SKM-1 (cell line): ENCODE data around the gene EML1.
"Not testable (repeated sequence)": the region's sequence is repeated elsewhere in the genome, so short reads cannot be mapped to it uniquely, and the experiment has no call there.

ENCODE experiments used
- DNase-seq: peaks from one replicate; lab custom pipeline; 2025; ENCODE audit not compliant: unreplicated experiment; lab: John Stamatoyannopoulos, UW

Gene EML1

DNA sequence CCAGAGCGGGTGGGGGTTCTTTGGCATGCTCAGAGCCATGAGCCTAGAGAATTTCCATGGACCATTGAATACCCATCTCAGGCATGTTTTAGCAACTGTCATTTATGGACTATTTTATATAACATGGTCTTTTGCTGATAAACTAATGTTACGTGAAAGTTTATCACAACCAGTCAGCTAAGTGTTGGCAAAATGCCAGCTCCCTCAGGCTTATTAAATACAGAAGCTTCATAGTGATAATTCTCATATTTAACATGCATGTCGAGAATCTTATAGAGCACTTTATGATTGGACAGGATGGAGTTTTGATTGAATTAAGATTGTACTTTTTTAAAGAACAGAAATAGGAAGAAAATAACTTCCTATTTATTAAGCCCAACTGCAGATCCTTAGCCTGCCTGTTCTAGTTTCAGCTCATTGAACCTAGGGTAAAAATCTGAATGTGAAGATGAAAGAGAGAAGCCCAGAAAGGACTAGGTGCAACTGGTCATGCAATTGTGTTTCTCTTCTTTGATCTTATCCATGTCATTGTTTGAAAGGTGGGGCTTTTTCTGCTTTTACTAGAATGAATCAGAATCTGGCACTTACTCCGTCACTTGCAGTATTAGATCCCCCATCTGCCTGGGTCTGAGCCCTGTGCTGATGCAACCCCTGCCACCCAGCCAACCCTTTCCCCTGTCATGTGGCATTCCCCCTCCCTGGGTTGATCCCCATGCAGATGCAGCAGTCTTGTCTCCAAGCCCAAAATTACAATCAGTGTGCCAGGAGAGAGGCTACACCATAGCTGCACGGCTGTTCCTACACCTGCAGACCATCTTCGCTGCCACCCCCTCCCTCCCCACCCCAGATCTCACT is 137.4 kb downstream of the EML1 start:
- no peak for DNase-seq

DNA sequence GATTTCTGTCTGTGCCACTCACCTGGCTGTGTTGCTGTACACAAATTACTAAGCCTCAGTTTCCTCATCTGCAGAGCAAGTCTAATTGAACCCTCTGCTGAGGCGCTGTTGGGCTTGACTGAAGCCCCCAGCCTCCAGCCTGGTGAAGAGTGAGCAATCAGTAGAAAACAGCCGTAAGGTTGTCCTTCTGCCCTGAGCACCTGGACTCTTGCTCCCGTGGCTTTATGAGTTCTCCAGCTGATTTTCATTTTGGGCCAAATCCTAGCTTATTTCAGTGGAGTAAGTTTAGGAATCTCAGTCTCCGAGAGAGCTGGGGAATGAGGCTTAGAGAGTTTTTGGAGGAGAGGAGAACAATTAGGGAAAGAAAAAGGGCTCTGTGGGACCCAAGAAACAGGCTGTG is 138.1 kb downstream of the EML1 start:
- DNase-seq = no peak

GRCh38 chr14:99936056-99936455 is 142.8 kb downstream of the EML1 start:
- DNase-seq = no peak

DNA sequence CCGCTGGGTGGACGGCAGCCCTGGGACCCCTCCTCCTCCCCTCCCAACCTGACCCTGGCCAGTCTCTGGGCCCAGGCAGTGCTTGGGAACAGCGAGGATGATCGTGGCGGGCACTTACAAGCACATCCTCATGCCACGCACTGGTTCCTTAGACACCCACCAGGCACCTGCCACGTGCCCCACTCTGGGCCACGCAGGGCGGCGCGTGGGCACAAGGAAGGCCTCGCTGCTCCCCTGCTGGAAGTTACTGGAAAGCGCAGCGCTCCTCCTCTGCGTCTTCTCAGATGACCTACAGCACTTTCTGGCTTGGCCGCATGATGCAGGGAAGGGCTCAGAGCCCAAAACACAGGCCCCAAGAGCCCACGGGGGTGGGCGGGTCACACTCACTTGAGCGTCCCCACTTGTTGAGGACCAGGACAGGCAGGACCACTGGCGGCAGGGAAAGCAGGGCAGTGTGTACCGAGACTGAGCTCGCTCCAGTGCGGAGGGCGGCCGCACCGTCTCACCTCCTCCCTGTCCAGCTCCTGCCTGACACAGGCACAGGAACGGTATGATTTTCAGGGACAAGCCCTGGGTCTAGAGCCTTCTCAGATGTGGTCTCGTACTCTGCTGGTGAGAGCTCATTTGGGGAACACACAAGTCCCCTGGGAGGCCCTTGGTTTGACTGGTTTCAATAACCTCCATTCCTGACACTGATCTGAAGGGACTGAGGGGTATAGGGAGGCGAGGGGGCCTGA is 143.7 kb downstream of the EML1 start:
- no peak for DNase-seq

DNA sequence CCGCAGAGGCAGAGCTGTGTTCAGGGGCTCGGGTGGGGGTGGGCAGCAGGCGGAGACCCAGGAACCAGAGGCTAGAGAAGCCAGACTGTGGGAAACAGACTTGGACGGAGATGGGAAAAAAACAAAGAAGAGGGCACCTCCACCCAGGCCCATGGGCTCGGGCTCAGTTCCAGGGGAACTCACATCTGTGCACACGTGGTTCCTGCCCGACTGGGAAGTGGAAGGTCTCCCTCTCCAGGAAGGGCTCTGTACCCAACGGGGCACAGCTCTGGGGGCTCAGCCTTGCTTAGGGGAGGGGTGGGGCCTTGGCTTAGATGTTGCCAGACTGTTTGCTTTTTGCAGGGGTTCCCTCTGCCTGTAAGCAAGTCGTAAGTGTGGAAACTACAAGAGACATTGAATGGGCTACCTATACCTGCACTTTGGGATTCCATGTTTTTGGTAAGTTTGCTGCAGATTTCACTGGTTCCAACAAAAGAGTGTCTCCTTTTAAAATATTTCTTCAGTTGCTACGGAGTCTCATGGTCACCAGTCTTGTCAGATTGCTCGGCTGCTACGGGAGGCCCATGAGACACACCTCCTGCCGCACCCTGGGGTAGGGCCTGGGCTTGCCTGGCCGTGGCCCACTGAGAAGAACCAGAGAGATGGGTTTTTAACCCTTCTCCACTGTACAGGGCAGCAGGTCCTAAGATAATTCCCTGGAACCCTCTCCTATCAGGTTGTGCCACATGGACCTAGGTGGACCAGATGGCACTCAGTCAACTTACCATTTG is 144.4 kb downstream of the EML1 start:
- DNase-seq = no peak

DNA sequence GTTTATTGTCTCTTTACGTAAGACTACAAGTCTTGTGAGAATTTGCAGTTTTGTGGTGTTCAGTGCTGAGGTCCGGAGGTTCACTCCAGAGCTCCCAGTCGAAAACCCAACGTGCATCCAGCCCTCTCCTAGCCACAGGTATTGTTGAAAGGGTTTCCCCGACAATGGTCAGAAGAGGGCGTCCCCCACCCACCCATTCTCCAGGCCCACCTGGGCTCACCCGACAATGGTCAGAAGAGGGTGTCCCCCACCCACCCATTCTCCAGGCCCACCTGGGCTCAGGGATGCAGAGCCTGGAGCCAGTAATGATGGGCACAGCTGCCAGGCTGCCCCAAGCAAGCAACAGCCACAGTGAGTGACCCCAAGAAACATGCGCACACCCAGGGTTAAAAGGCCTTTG is 145.2 kb downstream of the EML1 start:
- DNase-seq = no peak

GRCh38 chr14:99938896-99939295 is 145.7 kb downstream of the EML1 start:
- DNase-seq = no peak

DNA sequence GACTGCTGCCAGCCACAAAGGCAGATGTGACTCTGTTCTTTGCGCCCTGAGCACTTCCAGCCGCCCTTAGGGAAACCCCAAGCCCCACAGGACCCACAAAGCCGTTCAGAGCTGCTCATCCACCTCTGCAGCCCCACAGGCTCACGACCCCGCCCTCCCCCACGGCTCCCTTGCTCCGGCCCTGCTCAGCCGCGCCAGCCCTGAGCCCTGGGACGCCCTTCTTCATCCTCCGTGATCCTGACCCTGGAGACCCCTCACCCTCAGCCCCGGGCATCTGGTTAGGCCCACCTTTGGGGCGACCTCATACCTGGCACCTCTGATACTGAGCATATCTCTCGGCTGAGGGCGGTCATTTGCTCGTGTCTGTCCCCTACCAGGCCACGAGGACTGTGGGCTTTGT is 146.2 kb downstream of the EML1 start:
- no peak for DNase-seq

DNA sequence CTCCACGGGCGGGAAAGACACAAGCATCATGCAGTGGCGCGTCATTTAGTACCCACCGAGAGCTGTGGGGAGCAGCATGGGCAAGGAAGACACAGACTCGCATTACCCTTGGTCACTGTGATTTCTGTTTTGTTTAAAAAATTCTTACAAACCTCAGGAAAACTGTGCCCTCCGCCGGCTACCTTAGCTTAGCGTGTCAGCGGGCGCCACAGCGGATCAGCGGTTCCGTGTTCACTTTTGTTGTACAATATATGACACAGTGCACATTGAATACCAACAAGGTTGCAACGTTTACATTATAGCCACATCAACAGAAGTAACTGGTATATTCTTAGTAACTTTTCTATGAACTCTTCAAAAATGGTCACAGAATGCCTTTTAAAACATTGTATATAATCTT is 146.9 kb downstream of the EML1 start:
- no peak for DNase-seq

GRCh38 chr14:99941211-99941610 is 148.0 kb downstream of the EML1 start:
- no peak for DNase-seq

DNA sequence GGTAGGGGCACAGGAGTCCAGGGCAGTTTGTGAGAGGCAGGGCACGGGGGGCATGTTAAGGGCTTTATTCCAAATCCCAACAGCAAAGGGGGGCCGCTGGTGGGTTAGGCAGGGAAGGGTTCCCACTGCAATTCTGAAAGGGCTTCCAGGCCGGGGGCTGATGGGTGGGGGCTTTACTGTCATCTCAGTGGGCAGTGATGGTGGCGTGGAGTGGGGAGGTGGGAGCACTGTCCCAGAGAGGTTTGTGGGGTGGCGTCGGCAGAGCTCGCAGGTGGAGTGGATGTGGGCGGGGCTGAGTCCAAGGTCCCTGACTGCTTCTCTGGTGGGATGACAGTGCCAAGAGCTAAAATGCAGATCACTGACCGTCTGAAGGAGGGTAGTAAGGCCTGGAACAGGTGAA is 150.4 kb downstream of the EML1 start:
- DNase-seq = no peak

- no peak for DNase-seq
Measured at GRCh38 chr14:99944241-99944651, 151.0 kb downstream of the EML1 start.

DNA sequence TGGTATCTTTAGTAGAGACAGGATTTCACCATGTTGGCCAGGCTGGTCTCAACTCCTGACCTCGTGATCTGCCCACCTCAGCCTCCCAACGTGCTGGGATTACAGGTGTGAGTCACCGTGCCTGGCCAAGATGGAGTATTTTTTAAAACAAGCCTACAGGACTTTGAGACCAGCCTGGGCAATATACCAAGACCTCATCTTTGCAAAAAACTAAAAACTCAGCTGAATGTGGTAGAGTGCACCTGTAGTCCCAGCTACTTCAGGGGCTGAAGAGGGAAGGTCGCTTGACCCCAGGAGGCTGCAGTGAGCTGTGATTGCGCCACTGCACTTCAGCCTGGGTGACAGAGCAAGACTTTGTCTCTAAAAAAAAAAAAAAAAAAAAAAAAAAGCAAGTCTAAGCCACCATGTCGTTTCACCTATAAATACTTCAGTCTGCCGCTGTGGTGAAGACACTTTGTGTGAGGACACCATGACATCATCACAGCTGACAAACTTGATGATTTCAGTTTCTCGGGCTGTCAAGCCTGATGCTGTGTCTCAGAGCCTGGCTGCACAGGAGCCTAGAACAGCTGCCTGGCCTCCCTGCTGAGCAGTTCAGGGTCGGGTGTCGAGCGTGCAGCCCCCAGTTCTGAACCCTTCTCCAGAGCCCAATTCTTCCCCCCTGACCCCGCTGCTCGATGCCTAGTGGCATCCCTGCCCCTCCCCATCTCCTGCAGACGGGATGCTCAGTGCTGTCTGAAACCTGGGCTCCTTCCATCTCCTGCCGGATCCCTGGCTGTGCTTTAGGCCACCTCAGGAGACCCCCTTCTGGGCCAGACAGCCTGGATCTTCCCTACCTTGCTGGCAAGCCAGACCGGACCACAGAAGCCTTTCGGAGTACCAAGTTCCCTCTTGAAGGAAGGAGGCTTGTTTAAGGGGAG is 152.8 kb downstream of the EML1 start:
- no peak for DNase-seq

- peak; percentile 22 for DNase-seq
Measured at GRCh38 chr14:99946652-99947489, 153.7 kb downstream of the EML1 start.

- no peak for DNase-seq
Measured at GRCh38 chr14:99947695-99948094, 154.5 kb downstream of the EML1 start.

DNA sequence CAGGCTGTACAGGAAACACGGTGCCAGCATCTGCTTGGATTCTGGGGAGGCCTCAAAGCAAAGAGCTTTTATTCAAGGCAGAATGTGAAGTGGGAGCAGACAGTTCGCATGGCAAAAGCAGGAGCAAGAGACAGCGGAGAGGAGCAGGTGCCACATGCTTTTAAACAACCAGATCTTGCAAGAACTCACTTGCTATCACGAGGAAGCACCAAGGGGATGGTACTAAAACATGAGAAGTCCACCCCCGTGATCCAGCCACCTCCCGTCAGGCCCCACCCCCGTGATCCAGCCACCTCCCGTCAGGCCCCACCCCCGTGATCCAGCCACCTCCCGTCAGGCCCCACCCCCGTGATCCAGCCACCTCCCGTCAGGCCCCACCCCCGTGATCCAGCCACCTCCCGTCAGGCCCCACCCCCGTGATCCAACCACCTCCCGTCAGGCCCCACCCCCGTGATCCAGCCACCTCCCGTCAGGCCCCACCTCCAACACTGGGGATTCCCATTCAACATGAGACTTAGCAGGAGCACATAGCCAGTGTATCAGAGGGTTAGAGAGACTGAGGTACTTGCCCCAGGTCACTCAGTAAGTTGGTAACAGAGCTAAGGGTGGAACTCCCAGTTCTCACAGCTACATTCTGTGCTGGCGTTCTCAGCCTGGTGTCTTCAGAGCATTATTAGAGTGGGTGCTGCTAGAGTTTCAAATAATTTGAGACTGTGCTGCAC is 156.0 kb downstream of the EML1 start:
- not testable (repeated sequence) for DNase-seq

- DNase-seq = no peak
Measured at GRCh38 chr14:99950181-99950580, 157.0 kb downstream of the EML1 start.

GRCh38 chr14:99951085-99951484 is 157.9 kb downstream of the EML1 start:
- DNase-seq = no peak

DNA sequence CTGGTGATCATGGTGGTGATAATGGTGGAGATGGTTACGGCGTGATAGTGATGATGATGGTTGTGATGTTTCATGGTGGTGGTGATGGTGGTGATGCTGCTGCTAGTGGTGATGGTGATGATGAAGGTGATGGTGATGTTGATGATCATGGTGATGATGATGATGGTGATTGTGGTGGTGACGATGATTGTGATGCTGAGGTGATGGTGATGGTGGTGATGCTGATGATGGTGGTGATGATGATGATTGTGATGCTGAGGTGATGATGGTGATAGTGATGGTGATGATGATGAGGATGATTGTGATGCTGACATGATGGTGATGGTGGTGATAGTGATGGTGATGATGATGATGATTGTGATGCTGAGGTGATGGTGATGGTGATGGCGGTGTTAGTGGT is 158.8 kb downstream of the EML1 start:
- DNase-seq = no peak
